HepG2 (cell line): ENCODE measurements around the gene COQ9. TPM values are rescaled to one million over a fixed set of nuclear protein-coding genes. Genes with fewer than 3 reads are reported as not detected.

ENCODE experiments used
- ARID5B ChIP-seq: IDR thresholded peaks from 2 replicates; pipeline ENCODE4 v1.4.0; 2020; ENCODE audit warnings: mild to moderate bottlenecking, missing genetic modification reagents
- ELF3 ChIP-seq: IDR thresholded peaks from 2 replicates; pipeline ENCODE4 v1.6.1; 2016; ENCODE audit warnings: missing genetic modification reagents, missing compliant biosample characterization
- FOXC1 ChIP-seq: sonication (generic); formaldehyde crosslinking; IDR thresholded peaks from 2 replicates; pipeline ENCODE4 v1.8.0; 2022; ENCODE audit warnings: mild to moderate bottlenecking, missing genetic modification reagents, borderline replicate concordance
- GFI1 ChIP-seq: sonication (generic); formaldehyde crosslinking; IDR thresholded peaks from 2 replicates; pipeline ENCODE4 v1.5.0; 2020; ENCODE audit warnings: missing genetic modification reagents, mild to moderate bottlenecking, borderline replicate concordance
- HMG20B ChIP-seq: conservative IDR thresholded peaks from 2 replicates; pipeline ENCODE4 v1.6.1; 2016; ENCODE audit warnings: missing genetic modification reagents, missing compliant biosample characterization
- HNF1A ChIP-seq, 2 experiments: sonication (generic) in 1 of 2; formaldehyde crosslinking in 1 of 2; IDR thresholded peaks; 2 replicates each; pipeline versions ENCODE4 v1.4.0 to v1.6.1; 2016 to 2020; ENCODE audit warnings: borderline replicate concordance in 1 of 2, low read depth in 1 of 2, mild to moderate bottlenecking in 1 of 2, missing genetic modification reagents in 1 of 2
- KDM1A ChIP-seq: IDR thresholded peaks from 2 replicates; pipeline ENCODE4 v1.6.1; 2016; ENCODE audit warnings: missing compliant biosample characterization
- LCORL ChIP-seq, 2 experiments: fragments of 450-650 bp in 1 of 2; sonication (generic) in 1 of 2; formaldehyde crosslinking in 1 of 2; IDR thresholded peaks; 2 replicates each; pipeline versions ENCODE4 v1.5.0 to v1.6.1; 2017 to 2020; ENCODE audit warnings: antibody characterized with exemption in 1 of 2, missing genetic modification reagents in 1 of 2
- TIGD3 ChIP-seq: sonication (generic); formaldehyde crosslinking; IDR thresholded peaks from 2 replicates; pipeline ENCODE4 v1.5.1; 2020; ENCODE audit warnings: mild to moderate bottlenecking, missing genetic modification reagents, borderline replicate concordance
- ZBTB8A ChIP-seq: sonication (generic); formaldehyde crosslinking; IDR thresholded peaks from 2 replicates; pipeline ENCODE4 v1.4.0; 2020; ENCODE audit warnings: mild to moderate bottlenecking, low read depth, missing genetic modification reagents, borderline replicate concordance
- ZNF883 ChIP-seq: sonication (generic); formaldehyde crosslinking; IDR thresholded peaks from 2 replicates; pipeline ENCODE4 v1.5.1; 2020; ENCODE audit warnings: mild to moderate bottlenecking, missing genetic modification reagents; ENCODE audit errors: not compliant biosample characterization
- ZSCAN12 ChIP-seq: sonication (generic); formaldehyde crosslinking; IDR thresholded peaks from 2 replicates; pipeline ENCODE4 v1.9.0; 2021; ENCODE audit warnings: mild to moderate bottlenecking, missing genetic modification reagents
- polyA plus RNA-seq, 8 experiments: library from polyadenylated mRNA; depleted of rRNA in 3 of 8; stranded (reverse) in 7 of 8; unstranded in 1 of 8; fragments of >200 nt; fragmentation: Illumina TruSeq in 4 of 8; extraction: Trizol in 4 of 8; gene quantifications; 2 replicates each; pipeline versions ENCODE4 v1.2.1 to v1.2.3, GENCODE V29; 2011 to 2016; ENCODE audit warnings: low read depth in 4 of 8, missing spikeins in 1 of 8, mixed read lengths in 1 of 8; ENCODE audit not compliant: insufficient read depth in 1 of 8
- total RNA-seq, 5 experiments: library from RNA; depleted of rRNA; stranded (reverse); fragments of >200 nt; fragmentation: Illumina TruSeq; extraction: Trizol; gene quantifications; 2 replicates each; pipeline ENCODE4 v1.2.3, GENCODE V29; 2016; ENCODE audit warnings: low read depth in 1 of 5
- TF ChIP-seq, protein P1 (sequence below): sonication (generic); formaldehyde crosslinking; IDR thresholded peaks from 2 replicates; pipeline ENCODE4 v1.4.0; 2020; ENCODE audit warnings: missing genetic modification reagents

The COQ9 gene
- total and polyA plus RNA-seq, 2 of the 13 experiments (the other 11 are each of a cell fraction or from before 2014, with no cell fraction given): 57.5 to 108 TPM

DNA sequence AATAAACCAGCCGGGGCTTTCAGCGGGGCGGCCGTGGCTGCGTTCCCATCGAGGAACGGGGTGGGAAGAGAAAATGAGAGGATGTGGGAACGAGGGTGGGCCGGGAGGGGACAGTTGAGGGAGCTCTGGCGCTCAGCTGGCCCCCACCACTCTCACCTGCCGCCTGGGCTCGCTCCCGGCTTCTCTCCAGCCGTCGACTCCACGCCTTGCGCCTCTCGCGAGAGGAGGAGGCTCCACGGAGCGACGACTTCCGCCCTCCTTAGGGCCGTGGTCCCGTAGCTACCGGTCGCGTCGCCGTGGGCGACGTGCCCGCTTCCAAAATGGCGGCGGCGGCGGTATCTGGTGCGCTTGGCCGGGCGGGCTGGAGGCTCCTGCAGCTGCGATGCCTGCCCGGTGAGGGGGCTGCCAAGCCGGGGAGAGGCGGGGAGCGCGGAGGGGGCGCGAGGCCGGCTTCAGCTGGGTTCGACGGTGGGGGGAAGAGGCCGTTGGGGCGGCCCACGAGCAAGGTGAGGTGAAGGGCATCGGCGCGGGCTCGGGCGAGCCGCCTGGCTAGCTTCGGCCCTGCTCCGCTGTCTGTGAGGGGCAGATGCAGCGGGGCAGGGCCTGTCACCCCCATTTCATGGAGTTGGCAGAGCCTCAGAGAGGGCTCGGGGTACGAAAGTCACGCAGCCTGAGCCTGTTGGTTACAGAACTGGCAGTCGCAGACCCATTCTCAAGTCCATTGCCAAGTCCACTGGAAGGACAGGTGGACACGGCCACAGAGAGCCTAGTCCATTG lies at the start of gene COQ9, which contains the start of gene CIAPIN1 (continued):
- TF ChIP-seq HNF1A (IDR thresholded peaks at IDR 0.05; ENCODE audit: low read depth): no peak
- peak; percentile 86 for TF ChIP-seq HNF1A (CRISPR knock-in tag; IDR thresholded peaks at IDR 0.05; ENCODE audit: borderline replicate concordance)
- peak; percentile 83 for TF ChIP-seq ELF3 (CRISPR knock-in tag)
- TF ChIP-seq KDM1A (CRISPR knock-in tag): peak; percentile 48
- TF ChIP-seq FOXC1: peak; percentile 53; the same call in 1 of the 2 replicates
- TF ChIP-seq, protein P1, sequence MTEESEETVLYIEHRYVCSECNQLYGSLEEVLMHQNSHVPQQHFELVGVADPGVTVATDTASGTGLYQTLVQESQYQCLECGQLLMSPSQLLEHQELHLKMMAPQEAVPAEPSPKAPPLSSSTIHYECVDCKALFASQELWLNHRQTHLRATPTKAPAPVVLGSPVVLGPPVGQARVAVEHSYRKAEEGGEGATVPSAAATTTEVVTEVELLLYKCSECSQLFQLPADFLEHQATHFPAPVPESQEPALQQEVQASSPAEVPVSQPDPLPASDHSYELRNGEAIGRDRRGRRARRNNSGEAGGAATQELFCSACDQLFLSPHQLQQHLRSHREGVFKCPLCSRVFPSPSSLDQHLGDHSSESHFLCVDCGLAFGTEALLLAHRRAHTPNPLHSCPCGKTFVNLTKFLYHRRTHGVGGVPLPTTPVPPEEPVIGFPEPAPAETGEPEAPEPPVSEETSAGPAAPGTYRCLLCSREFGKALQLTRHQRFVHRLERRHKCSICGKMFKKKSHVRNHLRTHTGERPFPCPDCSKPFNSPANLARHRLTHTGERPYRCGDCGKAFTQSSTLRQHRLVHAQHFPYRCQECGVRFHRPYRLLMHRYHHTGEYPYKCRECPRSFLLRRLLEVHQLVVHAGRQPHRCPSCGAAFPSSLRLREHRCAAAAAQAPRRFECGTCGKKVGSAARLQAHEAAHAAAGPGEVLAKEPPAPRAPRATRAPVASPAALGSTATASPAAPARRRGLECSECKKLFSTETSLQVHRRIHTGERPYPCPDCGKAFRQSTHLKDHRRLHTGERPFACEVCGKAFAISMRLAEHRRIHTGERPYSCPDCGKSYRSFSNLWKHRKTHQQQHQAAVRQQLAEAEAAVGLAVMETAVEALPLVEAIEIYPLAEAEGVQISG: peak; percentile 98
- TF ChIP-seq HMG20B (CRISPR knock-in tag): no peak
- no peak for TF ChIP-seq LCORL (IDR thresholded peaks at IDR 0.05)
- TF ChIP-seq LCORL (CRISPR knock-in tag; IDR thresholded peaks at IDR 0.05): no peak; the same call in 1 of the 2 replicates
- peak; percentile 88 for TF ChIP-seq GFI1 (CRISPR knock-in tag)
- peak; percentile 85; the same call in 1 of the 2 replicates for TF ChIP-seq ZBTB8A (CRISPR knock-in tag)
- TF ChIP-seq ARID5B (CRISPR knock-in tag): peak; percentile 58
- peak; percentile 90 for TF ChIP-seq ZNF883 (CRISPR knock-in tag)
- TF ChIP-seq TIGD3 (CRISPR knock-in tag): peak; percentile 79
- no peak for TF ChIP-seq ZSCAN12
